GM12878 (cell line): Measurements from ENCODE around the gene MSRB2.

ENCODE experiments used
- CREB1 ChIP-seq: IDR thresholded peaks from 2 replicates; pipeline ENCODE4 v1.6.1; 2012; ENCODE audit warnings: low read depth, mild to moderate bottlenecking, inconsistent platforms
- CREM ChIP-seq: IDR thresholded peaks from 2 replicates; pipeline ENCODE4 v1.6.1; 2014; ENCODE audit warnings: antibody characterized with exemption, low read depth
- CTCF ChIP-seq, 3 experiments: IDR thresholded peaks in 2 of 3; conservative IDR thresholded peaks in 1 of 3; 2 replicates each; pipeline ENCODE4 v1.5.1; 2011; ENCODE audit warnings: low read depth in 3 of 3, low read length in 3 of 3, mild to moderate bottlenecking in 3 of 3, control low read depth in 2 of 3, moderate library complexity in 2 of 3, inconsistent platforms in 1 of 3, mixed read lengths in 1 of 3; ENCODE audit not compliant: control insufficient read depth in 2 of 3, insufficient read depth in 1 of 3; ENCODE audit errors: extremely low read depth in 1 of 3
- EGR1 ChIP-seq, 2 experiments: IDR thresholded peaks; 1 replicate in 1 of 2; 2 replicates in 1 of 2; pipeline ENCODE4 v1.6.1; 2011 to 2012; ENCODE audit warnings: low read depth in 2 of 2, low read length in 2 of 2, borderline replicate concordance in 1 of 2, mild to moderate bottlenecking in 1 of 2, moderate library complexity in 1 of 2
- EZH2 ChIP-seq: IDR thresholded peaks from 2 replicates; pipeline ENCODE4 v1.6.1; 2012; ENCODE audit warnings: low read depth, mild to moderate bottlenecking, control low read depth, inconsistent platforms, low read length, borderline replicate concordance; ENCODE audit not compliant: control insufficient read depth
- HDGF ChIP-seq: fragments of 450-650 bp; IDR thresholded peaks from 2 replicates; pipeline ENCODE4 v1.6.1; 2016; ENCODE audit warnings: antibody characterized with exemption
- IRF3 ChIP-seq: fragments of 450-650 bp; IDR thresholded peaks from 2 replicates; pipeline ENCODE4 v1.6.1; 2014; ENCODE audit warnings: mild to moderate bottlenecking
- MXI1 ChIP-seq: fragments of 150-350 bp; IDR thresholded peaks from 2 replicates; pipeline ENCODE4 v1.6.1; 2011; ENCODE audit warnings: low read depth, mild to moderate bottlenecking, inconsistent platforms, low read length, improper control_type of control experiment
- NFIC ChIP-seq: IDR thresholded peaks from 2 replicates; pipeline ENCODE4 v1.6.1; 2012; ENCODE audit warnings: low read depth, mild to moderate bottlenecking, inconsistent platforms, low read length, moderate library complexity
- NR2C2 ChIP-seq: IDR thresholded peaks from 2 replicates; pipeline ENCODE4 v1.6.1; 2011; ENCODE audit warnings: borderline replicate concordance, low read depth; ENCODE audit not compliant: control insufficient read depth, insufficient read length
- NR2F1 ChIP-seq: fragments of 450-650 bp; conservative IDR thresholded peaks from 2 replicates; pipeline ENCODE4 v1.6.1; 2017; ENCODE audit warnings: mild to moderate bottlenecking
- SPI1 ChIP-seq: IDR thresholded peaks from 2 replicates; pipeline ENCODE4 v1.6.1; 2011; ENCODE audit warnings: low read depth, mild to moderate bottlenecking, low read length, moderate library complexity, borderline replicate concordance; ENCODE audit not compliant: insufficient read depth
- ZBTB33 ChIP-seq: fragments of 450-650 bp; IDR thresholded peaks from 2 replicates; pipeline ENCODE4 v1.6.1; 2017; ENCODE audit warnings: mild to moderate bottlenecking
- ZZZ3 ChIP-seq: IDR thresholded peaks from 2 replicates; pipeline ENCODE4 v1.6.1; 2011; ENCODE audit warnings: low read depth; ENCODE audit not compliant: control insufficient read depth, insufficient read length

- TF ChIP-seq NFIC (no peak), CTCF (IDR thresholded peaks at IDR 0.05 in 2 of 3, conservative IDR thresholded peaks at IDR 0.05 in 1 of 3; ENCODE audit: control insufficient read depth in 2 of 3, extremely low read depth in 1 of 3, insufficient read depth in 1 of 3, low read depth in 3 of 3, low read length in 3 of 3) (no peak), CREB1 (no peak), HDGF (no peak), MXI1 (no peak), CREM (no peak), NR2C2 (no peak), EZH2 (no peak), NR2F1 (no peak), EGR1 (IDR thresholded peaks at IDR 0.05; ENCODE audit: borderline replicate concordance in 1 of 2, low read depth in 2 of 2, low read length in 2 of 2) (no peak), IRF3 (no peak), ZBTB33 (no peak), ZZZ3 (no peak), SPI1 (no peak)
Observed at GRCh38 chr10:23146258-23146657, 50.9 kb downstream of the MSRB2 start.
